GM20000 (cell line): Measurements from ENCODE around the gene FAM53B.
"Not testable (repeated sequence)": the region's sequence is repeated elsewhere in the genome, so short reads cannot be mapped to it uniquely, and the experiment has no call there.

ENCODE experiments used
- DNase-seq: peaks from one replicate; pipeline ENCODE4 v3.0.0; 2012; ENCODE audit warnings: low spot score
- CTCF ChIP-seq: IDR thresholded peaks from 2 replicates; pipeline ENCODE4 v1.5.1; 2012; ENCODE audit warnings: mild to moderate bottlenecking, control low read depth; ENCODE audit errors: extremely low read depth, missing control alignments

Gene FAM53B

GRCh38 chr10:124615259-124615658 is 128.9 kb downstream of the FAM53B start:
- DNase-seq = no peak
- TF ChIP-seq CTCF = no peak

GRCh38 chr10:124614003-124614659 is 130.0 kb downstream of the FAM53B start:
- no peak for TF ChIP-seq CTCF

GRCh38 chr10:124612611-124613498 is 131.3 kb downstream of the FAM53B start:
- DNase-seq = no peak
- no peak for TF ChIP-seq CTCF

More at GRCh38 chr10:124614003-124614659, 130.0 kb downstream of the FAM53B start:
- DNase-seq = peak; percentile 77

- DNase-seq = no peak
- no peak for TF ChIP-seq CTCF
Observed at GRCh38 chr10:124611738-124612137, 132.4 kb downstream of the FAM53B start.

GRCh38 chr10:124610851-124611250 is 133.3 kb downstream of the FAM53B start:
- DNase-seq = not testable (repeated sequence)

GRCh38 chr10:124610186-124610585 is 134.0 kb downstream of the FAM53B start:
- DNase-seq = not testable (repeated sequence)

GRCh38 chr10:124609698-124610097 is 134.5 kb downstream of the FAM53B start:
- no peak for TF ChIP-seq CTCF
- no peak for DNase-seq

GRCh38 chr10:124608093-124608721 is 136.0 kb downstream of the FAM53B start:
- DNase-seq = no peak
- no peak for TF ChIP-seq CTCF
